HG03432 (cell line): ENCODE data around the gene PTER.
A peak's percentile ranks its signal among the peaks of the same experiment; 100 is the strongest.

Source experiments
- ATAC-seq: cut with Tn5 transposase; IDR thresholded peaks from one replicate; pipeline ENCODE4 v1.9.1; 2021; ENCODE audit warnings: mild to moderate bottlenecking, moderate library complexity; ENCODE audit not compliant: unreplicated experiment

Gene PTER

GRCh38 chr10:16529853-16530252, 93.0 kb downstream of the PTER start:
- no peak for ATAC-seq

- no peak for ATAC-seq
Measured at GRCh38 chr10:16536155-16536554, 99.3 kb downstream of the PTER start.

GRCh38 chr10:16544099-16544498, 107.3 kb downstream of the PTER start:
- no peak for ATAC-seq

- no peak for ATAC-seq
Measured at GRCh38 chr10:16544591-16544990, 107.8 kb downstream of the PTER start.

- ATAC-seq, result peak; percentile 83
Measured at GRCh38 chr10:16545116-16545736, 108.4 kb downstream of the PTER start.

GRCh38 chr10:16547973-16548372, 111.2 kb downstream of the PTER start:
- ATAC-seq, result no peak

- no peak for ATAC-seq
Measured at GRCh38 chr10:16559236-16559773, 122.5 kb downstream of the PTER start.

- ATAC-seq, result no peak
Measured at GRCh38 chr10:16562891-16563290, 126.1 kb downstream of the PTER start.
